NOMO-1 (cell line): Measurements from ENCODE around the gene CXorf58.
"Not testable (repeated sequence)": the region's sequence is repeated elsewhere in the genome, so short reads cannot be mapped to it uniquely, and the experiment has no call there.

Experiments
- DNase-seq, 2 experiments: peaks; one replicate each; lab custom pipeline; 2025; ENCODE audit not compliant: unreplicated experiment in 2 of 2; lab: John Stamatoyannopoulos, UW

The CXorf58 gene, protein sequence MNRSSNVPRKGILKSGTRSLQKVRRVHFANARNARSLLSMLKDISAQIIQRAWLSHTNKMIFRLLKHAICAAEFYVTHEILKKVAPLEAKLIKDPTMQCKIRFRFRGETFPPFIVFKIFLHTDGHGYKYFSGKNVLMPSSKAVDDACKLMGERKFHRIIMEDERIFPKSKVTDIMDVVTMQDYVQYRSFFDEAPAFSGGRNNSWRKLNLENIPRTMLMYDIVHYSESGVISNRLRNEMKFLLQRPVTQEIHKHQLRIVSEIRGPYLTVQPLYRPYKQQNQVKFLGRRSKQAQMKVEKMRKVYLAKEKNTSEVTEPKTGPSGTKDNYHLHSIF

DNA sequence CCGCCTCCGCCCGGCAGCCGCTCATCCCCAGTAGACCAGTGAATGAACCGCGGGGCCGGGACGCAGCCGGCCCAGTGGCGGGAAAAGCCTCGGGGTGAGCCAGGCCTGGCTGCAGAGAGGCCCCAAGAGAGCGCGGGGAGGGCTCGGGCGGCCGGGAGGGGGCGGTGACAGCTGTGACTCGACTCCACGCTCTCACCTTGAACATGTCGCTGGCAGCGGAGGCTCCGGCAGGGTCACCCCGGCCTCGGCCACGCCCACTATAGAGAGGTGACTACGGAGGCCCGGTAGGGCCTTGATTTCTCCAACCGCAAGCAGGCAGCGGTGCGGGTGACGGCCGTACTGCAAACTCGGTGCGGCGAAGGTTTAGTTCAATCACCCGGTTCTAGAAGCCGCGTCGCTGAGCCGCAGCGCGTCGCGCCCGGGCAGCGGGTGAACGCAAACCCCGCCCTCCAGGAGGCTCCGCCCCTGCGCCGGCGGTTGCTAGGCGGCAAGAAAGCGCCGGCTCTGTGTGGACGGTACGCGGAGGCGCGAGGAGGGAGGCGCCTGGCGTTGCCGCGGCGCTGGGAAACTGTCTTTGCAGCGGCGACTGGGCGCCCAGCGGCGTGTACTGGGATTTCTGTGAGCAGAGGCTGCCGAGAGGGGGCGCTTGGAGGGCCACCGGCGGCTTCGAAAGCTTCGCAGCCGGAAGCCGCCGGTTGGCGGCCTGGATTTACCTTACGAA is at the start of gene CXorf58, which contains the start of gene APOO:
Gene CXorf58 (plus strand): TSS at position 509 of the 721 bp plus-strand sequence. CDS start 2,297 bp downstream, outside the sequence.
Gene APOO (minus strand): TSS at position 441 of the 721 bp plus-strand sequence. CDS start 236 bp downstream, at position 205.
- DNase-seq = peak; percentile 85 to 92

DNA sequence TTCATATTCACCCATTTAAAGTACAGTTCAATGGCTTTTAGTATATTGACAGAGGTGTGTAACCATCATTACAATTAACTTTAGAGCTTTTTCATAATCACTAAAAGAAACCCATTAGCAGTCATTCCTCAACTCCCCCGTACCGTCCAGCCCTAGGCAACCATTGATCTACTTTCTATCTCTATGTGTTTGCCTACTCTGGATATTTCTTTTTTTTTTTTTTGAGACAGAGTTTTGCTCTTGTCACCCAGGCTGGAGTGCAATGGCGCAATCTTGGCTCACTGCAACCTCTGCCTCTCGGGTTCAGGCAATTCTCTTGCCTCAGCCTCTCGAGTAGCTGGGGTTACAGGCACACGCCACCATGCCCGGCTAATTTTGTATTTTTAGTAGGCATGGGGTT is 48.6 kb upstream of the CXorf58 start:
- DNase-seq = not testable (repeated sequence)

DNA sequence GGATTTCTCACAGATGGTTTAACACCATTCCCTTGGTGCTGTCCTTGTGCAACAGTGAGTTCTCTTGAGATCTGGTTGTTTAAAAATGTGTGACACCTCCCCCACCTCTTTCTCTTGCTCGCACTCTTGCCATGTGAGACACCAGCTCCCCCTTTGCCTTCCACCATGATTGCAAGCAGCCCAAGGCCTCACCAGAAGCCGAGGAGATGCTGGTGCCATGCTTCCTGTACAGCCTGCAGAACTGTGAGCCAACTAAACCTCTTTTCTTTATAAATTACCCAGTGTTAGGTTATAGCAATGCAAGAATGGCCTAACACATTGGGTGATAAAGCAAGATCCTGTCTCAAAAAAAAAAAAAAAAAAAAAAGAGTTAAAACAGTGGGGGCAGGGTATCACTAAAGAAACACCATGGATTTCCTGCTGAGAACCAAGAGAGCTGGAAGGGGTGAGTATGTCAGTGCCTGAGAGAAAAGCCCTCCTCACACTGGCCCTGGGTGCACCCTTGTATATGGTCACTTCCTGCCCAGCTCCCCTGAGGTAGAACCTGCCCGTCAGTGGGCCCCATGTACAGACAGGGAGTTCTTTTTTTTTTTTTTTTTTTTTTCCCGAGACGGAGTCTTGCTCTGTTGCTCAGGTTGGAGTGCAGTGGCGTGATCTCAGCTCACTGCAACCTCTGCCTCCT is 46.5 kb upstream of the CXorf58 start:
- DNase-seq = no peak

GRCh38 chrX:23861952-23862351 is 45.9 kb upstream of the CXorf58 start:
- not testable (repeated sequence) for DNase-seq

- DNase-seq = no peak
Measured at GRCh38 chrX:23864742-23865326, 43.0 kb upstream of the CXorf58 start.

DNA sequence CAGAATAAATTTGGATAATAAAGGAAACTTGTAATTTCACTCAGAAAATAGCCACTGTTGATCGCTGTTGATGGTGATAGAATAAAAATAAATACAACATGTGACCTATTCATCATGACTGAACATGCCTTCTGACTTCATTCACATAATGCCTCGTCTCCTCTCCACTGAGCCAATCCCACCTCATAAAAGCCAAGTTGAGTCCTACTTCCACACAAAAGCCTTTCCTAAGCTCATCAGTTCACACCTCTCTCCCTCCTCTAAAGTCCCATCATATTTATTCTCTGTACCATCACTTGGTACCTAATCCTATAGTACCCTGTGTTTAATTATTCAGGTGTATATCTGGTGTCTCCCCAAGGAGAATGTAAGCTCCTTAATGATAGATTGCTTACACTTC is 37.8 kb upstream of the CXorf58 start:
- no peak for DNase-seq

GRCh38 chrX:23871905-23872546 is 35.8 kb upstream of the CXorf58 start:
- DNase-seq = peak; percentile 87 to 94

GRCh38 chrX:23879380-23880090 is 28.3 kb upstream of the CXorf58 start:
- no peak for DNase-seq

- no peak for DNase-seq
Measured at GRCh38 chrX:23883737-23884354, 24.0 kb upstream of the CXorf58 start.

DNA sequence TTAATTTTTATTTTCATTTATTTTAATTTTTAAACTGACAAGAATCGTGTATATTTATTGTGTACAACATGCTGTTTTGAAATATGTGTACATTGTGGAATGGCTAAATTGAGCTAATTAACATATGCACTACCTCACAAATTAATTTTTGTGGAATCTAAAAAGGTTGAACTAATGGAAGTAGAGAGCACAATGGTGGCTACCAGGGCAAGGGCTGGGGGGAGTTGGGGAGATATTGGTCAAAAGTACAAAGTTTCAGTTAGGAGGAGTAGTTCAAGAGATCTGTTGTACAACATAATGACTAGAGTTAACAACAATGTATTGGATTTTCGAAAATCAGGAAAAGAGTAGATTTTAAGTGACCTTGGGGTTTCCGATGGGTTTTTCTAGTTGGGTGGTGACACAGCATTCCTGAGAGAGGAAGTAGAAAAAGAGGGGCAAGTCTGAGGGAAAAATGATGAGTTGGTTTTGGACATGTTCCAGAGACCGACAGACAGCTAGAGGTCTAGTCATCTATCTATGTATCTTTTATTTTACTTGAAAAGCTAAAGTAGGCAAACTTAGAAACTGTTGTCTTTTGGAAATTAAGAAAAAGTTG is 23.3 kb upstream of the CXorf58 start:
- peak in 1 of 2 experiments; percentile 18 for DNase-seq

DNA sequence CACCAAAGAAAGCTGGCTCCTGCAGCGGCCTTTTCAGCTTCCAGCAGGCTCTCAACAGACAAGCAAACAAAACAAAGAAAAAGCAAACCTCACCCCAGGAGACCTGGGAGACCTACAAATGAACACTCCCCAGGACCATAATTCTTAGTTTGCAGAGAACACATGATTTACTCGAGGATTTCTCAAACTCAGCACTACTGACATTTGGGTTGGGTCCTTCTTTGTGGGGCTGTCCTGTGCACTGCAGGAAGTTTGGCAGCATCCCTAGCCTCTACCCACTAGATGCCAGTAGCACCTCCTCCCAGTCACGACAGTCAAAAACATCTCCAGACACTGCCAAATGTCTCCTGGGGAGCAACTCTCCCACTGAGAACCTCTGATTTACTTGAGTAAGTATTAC is 22.0 kb upstream of the CXorf58 start:
- no peak for DNase-seq

DNA sequence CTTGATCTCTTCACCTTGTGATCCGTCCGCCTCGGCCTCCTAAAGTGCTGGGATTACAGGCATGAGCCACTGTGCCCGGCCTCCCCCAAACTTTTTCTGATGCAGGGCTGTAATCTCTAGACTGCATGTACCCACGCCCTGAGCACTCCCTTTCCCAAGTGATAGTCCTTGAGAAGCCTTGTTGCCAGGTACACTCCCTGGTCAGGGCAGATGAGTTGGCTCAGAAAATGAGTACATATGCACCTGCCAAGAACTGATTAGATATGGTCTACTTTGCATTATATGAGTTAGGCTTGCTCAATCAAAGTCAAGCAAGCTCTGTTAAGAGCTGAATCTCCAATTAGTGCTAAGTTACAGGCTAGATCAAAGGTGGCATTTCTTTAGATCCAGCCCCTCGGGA is 20.4 kb upstream of the CXorf58 start:
- DNase-seq = no peak

DNA sequence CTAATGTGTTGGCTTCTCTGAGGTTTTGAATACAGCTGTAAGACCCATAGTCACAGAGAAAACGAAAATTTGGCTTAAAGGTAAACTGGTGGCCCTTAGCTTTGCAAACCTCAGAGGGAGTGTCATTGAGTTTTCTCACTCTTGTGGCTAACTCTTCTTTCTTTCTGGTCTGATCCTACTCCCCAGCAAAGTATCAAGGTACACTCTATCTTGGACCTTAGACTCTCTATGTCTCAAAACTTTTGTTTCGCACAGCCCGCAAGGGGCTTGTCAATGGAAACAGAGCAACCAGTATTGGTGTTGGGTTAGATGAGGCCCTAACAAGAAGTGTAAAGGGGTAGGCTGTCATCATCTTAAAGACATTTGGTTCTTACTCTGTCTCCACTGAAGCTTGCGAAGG is 19.9 kb upstream of the CXorf58 start:
- no peak for DNase-seq

DNA sequence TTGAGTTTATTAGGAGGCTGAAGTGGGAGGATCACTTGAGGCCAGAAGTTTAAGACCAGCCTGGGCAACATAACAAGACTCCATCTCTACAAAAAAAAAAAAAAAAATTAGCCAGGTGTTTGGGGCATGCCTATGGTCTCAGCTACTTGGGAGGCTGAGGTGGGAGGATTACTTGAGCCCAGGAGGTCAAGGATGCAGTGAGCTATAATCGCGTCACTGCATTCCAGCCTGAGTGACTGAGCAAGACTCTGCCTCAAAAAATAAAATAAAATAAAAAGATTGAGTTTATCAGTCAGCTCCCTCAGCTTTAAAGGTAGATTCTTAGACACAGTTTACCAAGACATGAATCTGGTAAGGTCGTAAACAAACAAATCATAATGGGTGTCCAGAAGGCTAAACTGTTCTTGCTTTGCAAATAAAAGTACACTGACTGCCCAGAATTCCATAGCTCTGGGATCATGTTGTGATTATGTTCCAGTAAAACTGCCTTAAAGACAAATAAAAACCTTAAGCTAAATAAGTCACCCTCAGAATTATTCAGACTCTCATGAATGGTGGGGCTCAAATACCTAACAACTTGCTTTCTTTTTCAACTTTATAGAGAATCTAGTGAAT is 18.8 kb upstream of the CXorf58 start:
- no peak for DNase-seq

- DNase-seq = no peak
Measured at GRCh38 chrX:23890933-23891332, 16.9 kb upstream of the CXorf58 start.

GRCh38 chrX:23894993-23895392 is 12.8 kb upstream of the CXorf58 start:
- not testable (repeated sequence) for DNase-seq

- DNase-seq = not testable (repeated sequence)
Measured at GRCh38 chrX:23896539-23896938, 11.3 kb upstream of the CXorf58 start.

DNA sequence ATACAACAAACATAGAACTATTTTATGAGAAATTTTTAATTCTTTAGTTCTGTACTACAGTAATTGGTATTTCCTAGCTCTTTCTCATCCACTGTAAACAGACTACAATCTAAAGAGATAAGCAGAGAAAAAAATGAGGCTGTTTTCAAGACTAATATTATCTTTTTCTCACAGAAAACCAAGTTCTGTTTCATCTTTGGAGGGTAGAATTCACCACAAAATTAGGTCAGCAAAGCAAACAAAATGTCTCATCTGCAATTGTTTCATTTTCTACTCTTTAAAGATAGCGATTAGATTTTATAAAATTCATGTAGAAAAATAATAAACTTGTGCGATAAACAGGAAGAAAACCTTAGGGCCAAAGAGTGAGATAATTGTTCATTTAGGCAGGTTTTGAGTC is 10.8 kb upstream of the CXorf58 start:
- DNase-seq = no peak
